ENCODE measurements around the gene IQSEC2. TPM values are rescaled to one million over a fixed set of nuclear protein-coding genes. Genes with fewer than 3 reads are reported as not detected.

IQSEC2 gene
- total and polyA plus RNA-seq, 2 of the 4 experiments (the other 2 are of a cell fraction) = 2.5 to 11.4 TPM

- BruUV-seq (replicated peaks) = no TSS peak
- Histone ChIP-seq H3K4me2 (ENCODE audit: low read depth, low read length) (no peak overlapping the region), H2AFZ (replicated peaks; ENCODE audit: low read length, poor library complexity) (no peak overlapping the region), H3K27me3 (ENCODE audit: control insufficient read depth, insufficient read depth, low read length) (peaks cover 19% of the 10 kb centered on the region; the same call in 1 of the 2 replicates), H2BK15ac (ENCODE audit: low read depth, low read length) (no peak overlapping the region), H3K4me1 (ENCODE audit: control insufficient read depth, insufficient read depth, low read length) (no peaks in the 10 kb centered on the region), H4K91ac (ENCODE audit: insufficient read depth, low read depth, low read length) (no peak overlapping the region), H3K4ac (ENCODE audit: low read depth, low read length) (no peak overlapping the region), H2AK9ac (replicated peaks; ENCODE audit: low read depth, low read length, poor library complexity) (no peak overlapping the region), H3K4me3 (ENCODE audit: insufficient read depth, low read depth, low read length) (no peak overlapping the region), H2BK5ac (ENCODE audit: low read depth, low read length, poor library complexity, severe bottlenecking) (no peak overlapping the region), H3K9ac (ENCODE audit: low read depth, low read length) (no peak overlapping the region), H3K18ac (ENCODE audit: low read depth, low read length) (no peak overlapping the region), H2AK5ac (ENCODE audit: low read depth, low read length) (no peak overlapping the region), H3K56ac (ENCODE audit: extremely low read depth, insufficient read depth, low read length) (no peak overlapping the region), H3K9me3 (ENCODE audit: control insufficient read depth, insufficient read depth, low read length) (no peaks in the 10 kb centered on the region), H3K27ac (ENCODE audit: insufficient read depth, low read length) (no peak overlapping the region), H3K36me3 (ENCODE audit: control insufficient read depth, insufficient read depth, low read length) (peaks cover 2% of the 10 kb centered on the region; the same call in 1 of the 2 replicates), H4K5ac (ENCODE audit: low read depth, low read length) (no peak overlapping the region), H2BK20ac (ENCODE audit: low read depth, low read length) (no peak overlapping the region), H3K9me1 (ENCODE audit: insufficient read depth, low read length) (no peaks in the 10 kb centered on the region; the same call in 1 of the 2 replicates), H3K23ac (ENCODE audit: low read depth, low read length) (no peak overlapping the region), H4K8ac (ENCODE audit: low read depth in 2 of 2, low read length in 2 of 2) (no peak overlapping the region), H3K14ac (replicated peaks; ENCODE audit: low read depth, low read length) (no peak overlapping the region), H4K20me1 (ENCODE audit: insufficient read depth, low read length) (no peaks in the 10 kb centered on the region; the same call in 1 of the 2 replicates), H3K79me1 (ENCODE audit: low read depth in 1 of 2, low read length in 2 of 2) (no peaks in the 10 kb centered on the region), H2BK120ac (ENCODE audit: low read depth, low read length) (no peak overlapping the region)
- ChIA-PET POLR2A (ENCODE audit: unreplicated experiment) (no interaction called here), CTCF (interaction anchor here (1.0 kb wide), 1 partner anchor 36 kb away, joined by 3 read pairs; no protein-coding TSS in a partner anchor)
- no CpG with 5 or more reads among the region's 10 CpGs for WGBS, 2 experiments (ENCODE audit: extremely low coverage in 2 of 2, insufficient read length in 1 of 2)
- intact Hi-C loops (cut with micrococcal nuclease) (loop anchor here (10.0 kb wide), 1 partner anchor 77 kb away; no protein-coding TSS in a partner anchor), dilution Hi-C loops (cut with HindIII; ENCODE audit: low sequenced_read_pairs, unreplicated experiment) (no loop called here), in situ Hi-C loops (cut with MboI; ENCODE audit: low sequenced_read_pairs) (no loop called here)
- no peak for ATAC-seq (ENCODE audit: low read depth)
- TF ChIP-seq CHD1 (IDR thresholded peaks at IDR 0.05; ENCODE audit: low read depth, low read length) = no peak
- TF ChIP-seq MAFK (IDR thresholded peaks at IDR 0.05; ENCODE audit: low read depth, low read length) = no peak
- no peak for TF ChIP-seq ELK1 (IDR thresholded peaks at IDR 0.05; ENCODE audit: borderline replicate concordance, low read depth, low read length)
- no peak for TF ChIP-seq USF2 (IDR thresholded peaks at IDR 0.05; ENCODE audit: low read depth, low read length)
- no peak for TF ChIP-seq RFX5 (IDR thresholded peaks at IDR 0.05; ENCODE audit: low read depth, low read length)
- TF ChIP-seq MXI1 (IDR thresholded peaks at IDR 0.05; ENCODE audit: borderline replicate concordance, low read depth, low read length) = no peak
- TF ChIP-seq MAZ (IDR thresholded peaks at IDR 0.05; ENCODE audit: borderline replicate concordance, low read depth, low read length) = no peak
- no peak for DNase-seq
Measured at GRCh38 chrX:53247928-53248327, 33.5 kb downstream of the IQSEC2 start.
